Prostate gland (tissue), 2 donors: ENCODE measurements around the gene GPR52. TPM values are rescaled to one million over a fixed set of nuclear protein-coding genes. Genes with fewer than 3 reads are reported as not detected.
"Not testable (repeated sequence)": the region's sequence is repeated elsewhere in the genome, so short reads cannot be mapped to it uniquely, and the experiment has no call there.

Source experiments
- DNase-seq: peaks from one replicate; pipeline ENCODE4 v3.0.0-alpha.2; 2019; ENCODE audit warnings: low spot score
- H3K27ac ChIP-seq, 2 donors: fragments of 200-600 bp; sonication (generic); 2 replicates each; pipeline ENCODE4 v1.5.1; 2017 to 2019
- H3K27me3 ChIP-seq: fragments of 200-600 bp; sonication (generic); replicated peaks from 2 replicates; pipeline ENCODE4 v1.5.1; 2019; ENCODE audit not compliant: insufficient read depth
- H3K36me3 ChIP-seq, 2 donors: fragments of 200-600 bp; sonication (generic); 1 replicate in 1 of 2; 2 replicates in 1 of 2; pipeline versions ENCODE4 v1.5.1 to v1.8.1; 2017 to 2019
- H3K4me1 ChIP-seq: fragments of 200-600 bp; sonication (generic); replicated peaks from 2 replicates; pipeline ENCODE4 v1.5.1; 2019
- H3K4me3 ChIP-seq, 2 donors: fragments of 200-600 bp; sonication (generic); 2 replicates each; pipeline ENCODE4 v1.5.1; 2017 to 2019
- H3K9me3 ChIP-seq: fragments of 200-600 bp; sonication (generic); 2 replicates; pipeline ENCODE4 v1.5.1; 2017
- CTCF ChIP-seq, 4 experiments: fragments of 200-600 bp in 2 of 4; fragments of 450-650 bp in 2 of 4; sonication (generic) in 2 of 4; IDR thresholded peaks; 1 replicate in 3 of 4; 2 replicates in 1 of 4; pipeline ENCODE4 v1.5.1; 2016 to 2019; ENCODE audit warnings: antibody characterized with exemption in 4 of 4, mild to moderate bottlenecking in 2 of 4, moderate library complexity in 2 of 4
- POLR2A ChIP-seq: fragments of 450-650 bp; IDR thresholded peaks from one replicate; pipeline ENCODE4 v1.6.1; 2016; ENCODE audit warnings: antibody characterized with exemption, mild to moderate bottlenecking
- POLR2AphosphoS5 ChIP-seq: sonication (generic); formaldehyde crosslinking; IDR thresholded peaks from one replicate; pipeline ENCODE4 v1.6.1; 2017; ENCODE audit warnings: antibody characterized with exemption
- WGBS: methylation state at CpG from one replicate; pipeline ENCODE4 v1.1.5; 2018; 5-methylcytosine and 5-hydroxymethylcytosine counted together
- intact Hi-C: fragments of 100-400 bp; cut with DNase I; formaldehyde crosslinking; loops from one replicate; pipeline ENCODE4 v1.14.2; 2022
- total RNA-seq, 2 donors: library from RNA; depleted of rRNA; stranded (reverse); fragments of >200 nt; gene quantifications; one replicate each; pipeline ENCODE4 v1.1.0, GENCODE V29; 2016

Gene GPR52
- total RNA-seq, 2 donors from 2014 or later: 0.18 to 6.0 TPM

GRCh38 chr1:174406421-174406820 is 41.3 kb upstream of the GPR52 start:
- H3K4me3 ChIP-seq: no peak overlapping the region
- H3K27ac ChIP-seq: no peak overlapping the region
- intact Hi-C loops: no loop called here
- H3K36me3 ChIP-seq: no peaks in the 10 kb centered on the region
- H3K4me1 ChIP-seq: no peaks in the 10 kb centered on the region
- no peak for DNase-seq
- 50% methylated on average over 4 of the region's 4 CpGs for WGBS
- TF ChIP-seq CTCF (IDR thresholded peaks at IDR 0.05) (no peak), POLR2A (no peak), POLR2AphosphoS5 (no peak)
- H3K9me3 ChIP-seq: no peaks in the 10 kb centered on the region
- H3K27me3 ChIP-seq: no peaks in the 10 kb centered on the region

GRCh38 chr1:174407665-174408064 is 40.1 kb upstream of the GPR52 start:
- intact Hi-C loops: no loop called here
- no peak for DNase-seq
- Histone ChIP-seq H3K36me3 (no peaks in the 10 kb centered on the region), H3K4me1 (no peaks in the 10 kb centered on the region), H3K27ac (no peak overlapping the region), H3K27me3 (no peaks in the 10 kb centered on the region), H3K9me3 (no peaks in the 10 kb centered on the region), H3K4me3 (no peak overlapping the region)
- TF ChIP-seq CTCF (IDR thresholded peaks at IDR 0.05) (no peak), POLR2AphosphoS5 (no peak), POLR2A (no peak)
- 90% methylated on average over 3 of the region's 3 CpGs for WGBS

- Histone ChIP-seq H3K4me3 (no peak overlapping the region), H3K27me3 (no peaks in the 10 kb centered on the region), H3K9me3 (no peaks in the 10 kb centered on the region), H3K36me3 (no peaks in the 10 kb centered on the region), H3K27ac (no peak overlapping the region), H3K4me1 (no peaks in the 10 kb centered on the region)
- intact Hi-C loops: no loop called here
- WGBS: 97% methylated on average over 2 of the region's 2 CpGs
- TF ChIP-seq POLR2AphosphoS5 (no peak), POLR2A (no peak), CTCF (IDR thresholded peaks at IDR 0.05) (no peak)
- no peak for DNase-seq
These were observed 39.6 kb upstream of the GPR52 start for GRCh38 chr1:174408146-174408545.

GRCh38 chr1:174409801-174410200 is 38.0 kb upstream of the GPR52 start:
- H3K9me3 ChIP-seq, H3K4me1 ChIP-seq, intact Hi-C loops, H3K27ac ChIP-seq, DNase-seq, H3K27me3 ChIP-seq, H3K36me3 ChIP-seq, H3K4me3 ChIP-seq: not testable (repeated sequence)
- WGBS: 92% methylated on average over 3 of the region's 3 CpGs

- 58% methylated on average over 4 of the region's 4 CpGs for WGBS
- intact Hi-C loops: no loop called here
- no peak for DNase-seq
- H3K36me3 ChIP-seq: no peaks in the 10 kb centered on the region
- H3K4me1 ChIP-seq: no peaks in the 10 kb centered on the region
- H3K27me3 ChIP-seq: no peaks in the 10 kb centered on the region
- no peak overlapping the region for H3K27ac ChIP-seq
- H3K9me3 ChIP-seq: no peaks in the 10 kb centered on the region
- TF ChIP-seq POLR2A (no peak), CTCF (IDR thresholded peaks at IDR 0.05) (no peak), POLR2AphosphoS5 (no peak)
- no peak overlapping the region for H3K4me3 ChIP-seq
These were observed 34.1 kb upstream of the GPR52 start for GRCh38 chr1:174413632-174414031.
